Measurements from ENCODE around the gene ATF7. TPM values are rescaled to one million over a fixed set of nuclear protein-coding genes. Genes with fewer than 3 reads are reported as not detected.
"Not testable (repeated sequence)": the region's sequence is repeated elsewhere in the genome, so short reads cannot be mapped to it uniquely, and the experiment has no call there.

The ATF7 gene
- total RNA-seq, 1 donor from 2014 or later = 62.5 TPM

GRCh38 chr12:53481458-53481857, 144.7 kb downstream of the ATF7 start:
- peak; percentile 42 for DNase-seq (ENCODE audit: low spot score)
- intact Hi-C loops (cut with DNase I); ATAC-seq: not testable (repeated sequence)

- intact Hi-C loops (cut with DNase I) = no loop called here
- ATAC-seq = no peak
These were observed 145.4 kb downstream of the ATF7 start for GRCh38 chr12:53480491-53481442.

GRCh38 chr12:53479331-53479730, 146.9 kb downstream of the ATF7 start:
- no peak for DNase-seq (ENCODE audit: low spot score)
- no peak for ATAC-seq
- intact Hi-C loops (cut with DNase I) = no loop called here

More at GRCh38 chr12:53480491-53481442, 145.4 kb downstream of the ATF7 start:
- DNase-seq (ENCODE audit: low spot score) = peak; percentile 50

DNA sequence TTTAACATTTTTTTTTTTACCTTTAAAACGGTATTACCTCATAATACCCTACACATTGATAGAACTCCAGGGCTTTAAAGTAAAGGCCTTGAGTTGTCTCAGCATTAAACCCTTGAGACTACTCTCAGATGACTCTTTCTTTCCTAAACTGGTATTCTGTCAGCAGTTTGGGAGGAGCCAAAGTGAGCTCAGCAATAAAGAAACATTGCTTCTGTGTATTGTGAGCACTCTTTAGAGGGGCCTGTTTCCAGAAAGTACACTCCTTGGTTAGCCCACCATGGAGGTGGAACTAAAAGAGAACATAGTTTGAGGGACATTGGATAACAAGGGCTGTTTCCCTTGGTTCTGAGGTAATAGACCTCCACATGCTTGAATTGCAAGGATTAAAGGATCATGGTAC, 147.3 kb downstream of the ATF7 start:
- intact Hi-C loops (cut with DNase I) = no loop called here
- DNase-seq (ENCODE audit: low spot score) (no peak), ATAC-seq (no peak)

- intact Hi-C loops (cut with DNase I) = no loop called here
- DNase-seq (ENCODE audit: low spot score) (no peak), ATAC-seq (no peak)
These were observed 149.4 kb downstream of the ATF7 start for GRCh38 chr12:53476769-53477209.

GRCh38 chr12:53474819-53475218, 151.4 kb downstream of the ATF7 start:
- intact Hi-C loops (cut with DNase I) = no loop called here
- DNase-seq (ENCODE audit: low spot score) (no peak), ATAC-seq (no peak)

DNA sequence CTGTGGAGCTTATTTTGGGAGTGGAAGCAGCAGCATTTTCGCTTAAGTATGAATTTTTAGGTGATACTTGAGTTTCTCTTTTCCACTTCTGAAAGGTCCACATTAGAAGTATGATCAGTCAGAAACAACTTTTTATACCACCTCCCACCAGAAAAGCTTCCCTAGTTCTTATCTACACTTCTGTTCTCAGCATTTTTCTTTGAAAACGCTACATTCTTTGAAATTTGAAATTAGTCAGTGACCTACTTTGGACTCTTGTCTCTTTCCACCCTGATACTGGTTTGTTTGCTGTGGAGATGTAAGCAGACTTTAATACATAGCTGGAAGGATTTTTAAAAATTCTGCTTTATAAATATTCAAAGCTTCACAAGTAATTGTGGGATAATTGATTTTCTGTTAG, 152.1 kb downstream of the ATF7 start:
- intact Hi-C loops (cut with DNase I) = no loop called here
- ATAC-seq = no peak
- DNase-seq (ENCODE audit: low spot score) = no peak

DNA sequence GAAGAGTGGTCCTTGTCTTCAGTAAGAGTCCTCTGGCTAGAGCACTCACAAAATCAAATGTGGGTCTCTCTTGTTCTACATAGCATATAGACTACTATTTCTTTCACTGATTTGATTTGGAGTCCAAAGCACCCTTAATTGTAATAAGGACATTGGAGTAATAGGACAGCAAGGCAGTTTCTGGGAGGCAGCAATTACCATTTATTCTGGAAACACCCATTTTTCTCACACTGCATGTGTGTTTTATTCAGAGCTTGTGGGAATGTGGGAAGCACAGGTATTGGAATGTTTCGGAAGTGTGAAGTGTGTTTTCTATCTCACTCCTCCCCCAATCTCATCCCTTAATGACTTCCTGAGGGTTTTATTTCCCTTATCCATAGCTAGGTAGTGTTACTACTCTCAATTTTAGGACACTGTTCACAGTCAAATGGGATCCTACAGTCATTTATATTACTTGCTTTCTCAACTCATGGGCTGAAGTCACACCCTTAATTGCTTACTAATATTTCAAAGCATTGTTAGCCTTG, 154.1 kb downstream of the ATF7 start:
- DNase-seq (ENCODE audit: low spot score) = no peak
- intact Hi-C loops (cut with DNase I) = no loop called here
- ATAC-seq = no peak

DNA sequence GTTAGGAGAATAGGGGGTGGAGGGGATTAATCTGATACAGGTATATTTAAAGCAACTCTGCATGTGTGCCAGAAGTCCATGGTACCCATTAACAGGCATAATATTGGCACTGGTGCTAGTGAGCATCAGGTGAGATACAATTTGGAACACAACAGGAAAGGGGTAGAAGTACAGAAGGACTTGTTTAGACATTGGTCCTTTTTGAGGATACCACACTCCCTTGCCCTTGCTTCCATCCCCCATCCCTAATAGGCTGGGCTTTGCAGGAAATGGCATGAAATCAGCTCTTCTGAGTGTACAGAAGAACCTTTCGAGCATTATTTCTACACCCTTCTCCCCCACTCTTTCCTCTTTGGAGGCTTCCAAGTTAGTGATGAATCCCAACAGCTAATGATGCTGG, 157.9 kb downstream of the ATF7 start:
- intact Hi-C loops (cut with DNase I) = no loop called here
- ATAC-seq (no peak), DNase-seq (ENCODE audit: low spot score) (no peak)

- no peak for ATAC-seq
These were observed 158.3 kb downstream of the ATF7 start for GRCh38 chr12:53467880-53468279.

GRCh38 chr12:53467082-53467481, 159.1 kb downstream of the ATF7 start:
- intact Hi-C loops (cut with DNase I) = no loop called here
- DNase-seq (ENCODE audit: low spot score) (no peak), ATAC-seq (no peak)

More at GRCh38 chr12:53467880-53468279, 158.3 kb downstream of the ATF7 start:
- no peak for DNase-seq (ENCODE audit: low spot score)
- intact Hi-C loops (cut with DNase I) = no loop called here

DNA sequence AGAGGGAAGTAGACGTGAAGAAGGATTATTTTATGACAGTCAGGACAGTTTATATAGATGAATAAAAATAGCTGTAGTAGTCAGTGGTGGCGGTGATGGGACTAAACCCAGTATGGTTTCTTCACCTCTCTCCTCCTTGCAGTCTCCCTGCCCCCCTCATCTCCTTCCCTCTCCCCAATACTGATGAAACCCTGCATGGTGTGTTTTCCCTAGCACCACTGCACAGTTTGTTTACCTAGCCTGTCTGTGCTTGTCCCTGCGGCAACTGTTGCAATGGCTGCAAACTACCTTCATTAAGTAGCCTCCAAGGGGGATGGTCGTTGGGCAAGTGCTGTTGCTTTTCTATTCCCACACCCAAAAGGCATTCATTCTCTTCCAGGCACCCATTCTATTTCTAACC, 159.5 kb downstream of the ATF7 start:
- intact Hi-C loops (cut with DNase I) = no loop called here
- DNase-seq (ENCODE audit: low spot score) (no peak), ATAC-seq (no peak)

- intact Hi-C loops (cut with DNase I) = no loop called here
- DNase-seq (ENCODE audit: low spot score) (no peak), ATAC-seq (no peak)
These were observed 160.5 kb downstream of the ATF7 start for GRCh38 chr12:53465679-53466078.

- peak; percentile 31 for ATAC-seq
- intact Hi-C loops (cut with DNase I) = no loop called here
These were observed 161.3 kb downstream of the ATF7 start for GRCh38 chr12:53464685-53465418.

DNA sequence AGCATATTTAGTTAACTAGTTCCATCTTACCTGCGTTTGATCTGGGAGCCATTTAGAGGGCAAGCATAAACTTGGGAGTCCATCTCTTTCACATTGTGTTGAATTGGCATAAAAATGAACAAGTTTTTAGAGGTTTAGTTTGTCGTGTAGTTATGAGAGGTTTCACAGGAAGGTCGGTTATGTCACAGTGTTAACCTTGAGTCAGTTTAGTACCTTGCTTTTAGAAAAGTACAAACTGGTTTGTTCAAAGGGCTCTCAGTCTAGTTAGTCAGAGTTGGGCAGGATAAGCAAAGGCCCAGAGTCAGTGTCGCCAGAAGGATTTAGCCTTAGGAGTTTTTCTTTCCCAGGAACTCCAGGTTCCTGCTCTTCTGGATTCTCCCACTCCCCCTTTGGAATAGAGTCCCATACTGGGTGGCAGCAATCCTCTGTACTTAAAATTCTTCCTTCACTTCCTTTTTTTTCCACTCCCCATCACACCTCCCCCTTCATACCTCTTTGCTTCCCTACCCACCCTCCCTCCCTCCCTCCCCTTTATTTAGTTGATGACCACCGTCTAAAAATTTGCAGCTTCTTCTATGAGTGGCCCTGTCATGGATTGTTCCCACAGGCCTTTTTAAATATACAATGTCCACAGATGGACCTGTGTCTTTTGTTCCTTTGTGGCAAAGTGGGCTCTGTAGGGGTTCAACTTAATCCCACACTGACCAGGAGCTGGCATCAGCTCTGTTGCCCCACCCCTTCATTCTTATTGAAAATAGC, 162.2 kb downstream of the ATF7 start:
- no peak for ATAC-seq

More at GRCh38 chr12:53464685-53465418, 161.3 kb downstream of the ATF7 start:
- no peak for DNase-seq (ENCODE audit: low spot score)

GRCh38 chr12:53462935-53463334, 163.2 kb downstream of the ATF7 start:
- intact Hi-C loops (cut with DNase I) = no loop called here
- no peak for DNase-seq (ENCODE audit: low spot score)
- no peak for ATAC-seq

More for the DNA sequence above, 162.2 kb downstream of the ATF7 start:
- intact Hi-C loops (cut with DNase I) = no loop called here
- no peak for DNase-seq (ENCODE audit: low spot score)

GRCh38 chr12:53461591-53461990, 164.6 kb downstream of the ATF7 start:
- intact Hi-C loops (cut with DNase I) = no loop called here
- DNase-seq (ENCODE audit: low spot score) (no peak), ATAC-seq (no peak)

DNA sequence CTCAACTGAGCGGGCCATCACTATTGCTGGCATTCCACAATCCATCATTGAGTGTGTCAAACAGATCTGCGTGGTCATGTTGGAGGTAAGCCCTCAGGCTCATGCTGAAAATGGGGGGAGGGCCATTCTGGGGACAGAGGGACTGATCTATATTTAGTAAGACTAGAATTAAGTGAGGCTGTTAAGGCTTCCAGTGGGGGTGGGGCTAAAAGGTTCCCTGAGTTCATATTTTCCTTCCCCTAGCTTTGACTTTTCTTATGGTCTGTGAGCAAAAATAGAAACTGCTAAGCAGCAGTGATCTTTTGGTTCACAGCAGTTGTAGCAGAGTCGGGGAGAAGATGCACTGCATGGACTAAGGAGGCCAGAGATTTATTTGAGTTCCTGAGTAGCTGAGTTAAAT, 165.1 kb downstream of the ATF7 start:
- no peak for DNase-seq (ENCODE audit: low spot score)
- intact Hi-C loops (cut with DNase I) = no loop called here
- no peak for ATAC-seq

DNA sequence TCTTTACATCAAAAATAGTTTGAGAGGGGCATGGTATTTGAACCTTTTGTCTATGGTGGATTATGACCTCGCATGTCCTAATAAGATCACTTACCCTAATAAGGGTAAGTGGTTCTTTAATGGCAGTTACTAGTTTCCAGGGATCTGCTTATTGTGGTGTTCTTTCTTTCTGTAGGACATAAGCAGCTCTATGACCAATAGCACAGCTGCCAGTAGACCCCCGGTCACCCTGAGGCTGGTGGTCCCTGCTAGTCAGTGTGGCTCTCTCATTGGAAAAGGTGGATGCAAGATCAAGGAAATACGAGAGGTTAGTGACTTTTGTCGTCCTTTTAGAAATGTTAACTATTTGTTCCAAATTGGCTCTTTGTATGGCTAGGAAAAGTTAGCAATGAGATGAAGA, 167.1 kb downstream of the ATF7 start:
- DNase-seq (ENCODE audit: low spot score) (no peak), ATAC-seq (no peak)
- intact Hi-C loops (cut with DNase I) = loop anchor here (10.0 kb wide), 1 partner anchor 46 kb away; the partner anchor contains the start of genes NPFF and TARBP2
